DLD1 (cell line): ENCODE measurements around the gene KIF26B.

Experiments
- in situ Hi-C: cut with HindIII; loops from 2 replicates; pipeline ENCODE4 v1.10.0; 2017; ENCODE audit warnings: low sequenced_read_pairs

KIF26B gene

GRCh38 chr1:245409341-245410195, 254.8 kb downstream of the KIF26B start:
- in situ Hi-C loops, result no loop called here

GRCh38 chr1:245411245-245412036, 256.7 kb downstream of the KIF26B start:
- in situ Hi-C loops, result no loop called here

- in situ Hi-C loops, result no loop called here
Measured at GRCh38 chr1:245412306-245412705, 257.5 kb downstream of the KIF26B start.

DNA sequence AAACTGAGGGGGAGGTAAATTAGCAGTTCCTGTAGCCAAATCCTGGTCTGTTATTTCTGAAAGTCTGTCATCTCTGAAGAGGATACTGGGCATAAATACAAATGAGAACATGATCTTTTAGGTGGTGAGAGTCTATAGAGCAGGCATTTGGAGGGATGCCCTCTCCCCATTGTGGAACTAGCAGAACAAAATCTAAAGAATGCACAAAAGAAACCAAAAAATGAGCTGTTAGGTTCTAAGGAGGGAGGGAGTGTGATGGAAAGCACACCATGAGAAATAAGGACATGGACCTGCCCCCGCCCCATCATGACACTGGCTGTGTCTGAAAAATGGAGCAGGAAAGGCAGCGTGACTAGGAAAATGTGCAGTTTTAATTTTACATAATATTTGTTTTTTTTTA, 262.0 kb downstream of the KIF26B start:
- in situ Hi-C loops, result no loop called here

GRCh38 chr1:245418077-245418476, 263.3 kb downstream of the KIF26B start:
- in situ Hi-C loops, result no loop called here

GRCh38 chr1:245419461-245419978, 264.7 kb downstream of the KIF26B start:
- in situ Hi-C loops, result no loop called here

- in situ Hi-C loops, result no loop called here
Measured at GRCh38 chr1:245419989-245420388, 265.2 kb downstream of the KIF26B start.

DNA sequence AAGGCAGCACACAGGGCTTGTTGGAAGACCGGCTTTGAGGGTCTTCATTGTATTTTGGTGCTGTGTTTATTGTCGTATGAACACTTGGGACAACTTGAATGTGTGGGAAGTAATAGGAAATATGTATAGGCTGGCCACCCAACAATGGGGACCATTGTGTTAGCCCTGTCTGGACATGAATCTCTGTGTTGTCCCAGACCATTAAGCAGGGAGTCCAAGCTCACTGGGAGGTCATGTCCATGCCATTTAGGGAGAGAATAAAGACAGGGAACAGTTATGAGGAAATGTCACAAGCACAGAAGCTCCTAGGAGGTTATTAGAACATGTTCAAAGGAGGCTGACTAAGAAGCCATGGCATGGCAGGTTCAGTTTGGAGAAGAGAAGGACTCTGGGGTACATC, 266.1 kb downstream of the KIF26B start:
- in situ Hi-C loops, result no loop called here

DNA sequence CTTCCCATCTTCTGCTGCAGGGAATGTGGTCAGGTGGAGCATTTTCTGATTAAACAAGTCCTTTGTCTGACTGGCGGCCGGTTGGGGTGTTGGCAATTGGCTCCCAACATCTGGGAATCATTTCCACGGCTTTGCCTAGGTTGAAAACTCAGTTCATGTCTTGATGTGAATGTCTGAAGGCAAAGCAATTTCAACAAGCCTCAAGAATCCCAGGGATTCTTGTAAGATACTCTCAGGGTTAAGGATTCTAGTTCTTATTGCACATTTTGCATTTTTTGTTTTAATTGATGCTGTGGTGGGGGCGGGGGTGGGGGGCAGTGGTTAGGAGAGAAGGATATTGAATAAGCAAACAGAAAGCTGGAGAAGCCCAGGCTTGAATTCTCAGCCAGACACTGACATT, 273.9 kb downstream of the KIF26B start:
- in situ Hi-C loops, result no loop called here

- in situ Hi-C loops, result no loop called here
Measured at GRCh38 chr1:245431706-245432105, 276.9 kb downstream of the KIF26B start.

DNA sequence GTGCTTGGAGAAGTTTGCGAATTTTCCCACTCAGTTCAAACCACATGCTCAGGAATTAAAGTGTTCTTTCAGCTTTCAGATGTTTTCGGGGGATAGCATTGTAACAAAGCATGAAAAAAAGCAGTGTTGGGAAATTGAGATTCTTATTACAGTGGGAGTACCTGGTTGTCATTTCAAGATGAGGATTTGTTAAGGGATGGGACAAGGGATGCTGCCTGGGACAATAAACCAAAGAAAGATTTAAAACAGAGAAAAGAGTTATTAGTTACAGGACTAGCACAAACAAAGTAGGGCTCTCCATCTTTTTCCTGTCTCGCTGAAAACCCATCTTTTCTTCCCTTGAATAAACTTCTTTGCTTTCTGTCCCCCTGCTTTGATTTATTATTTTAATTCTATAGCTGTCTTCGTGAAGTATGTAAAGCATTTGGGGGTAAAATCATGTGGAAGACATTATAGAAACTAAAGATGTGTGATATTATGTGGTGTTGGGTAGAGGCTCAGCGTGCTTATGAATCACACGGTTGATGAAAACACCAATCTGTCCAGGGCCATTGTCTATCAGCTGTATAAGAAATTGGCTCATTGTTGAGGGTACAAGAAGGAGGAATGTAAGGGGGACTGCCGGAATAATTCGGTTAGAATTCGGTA, 277.6 kb downstream of the KIF26B start:
- in situ Hi-C loops, result no loop called here

DNA sequence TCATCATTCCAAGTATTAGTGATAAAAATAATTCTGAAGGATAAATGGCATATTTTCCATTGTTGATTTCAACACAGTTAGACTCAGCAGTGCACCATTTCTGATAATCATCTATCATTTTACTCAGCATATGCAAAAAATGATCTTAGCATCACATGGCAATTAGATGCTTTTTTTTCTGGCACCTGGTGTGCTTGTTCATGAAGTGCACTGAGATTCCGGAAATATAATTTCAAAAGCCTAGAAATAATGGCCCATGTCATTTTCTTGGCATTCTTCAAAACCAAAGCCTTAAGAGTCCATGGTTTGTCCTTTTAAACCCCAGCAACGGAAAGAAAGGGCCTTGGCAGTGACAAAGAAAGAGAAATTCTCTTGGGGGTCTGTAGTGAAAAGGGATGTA, 278.8 kb downstream of the KIF26B start:
- in situ Hi-C loops, result no loop called here

GRCh38 chr1:245434280-245434679, 279.5 kb downstream of the KIF26B start:
- in situ Hi-C loops, result no loop called here

DNA sequence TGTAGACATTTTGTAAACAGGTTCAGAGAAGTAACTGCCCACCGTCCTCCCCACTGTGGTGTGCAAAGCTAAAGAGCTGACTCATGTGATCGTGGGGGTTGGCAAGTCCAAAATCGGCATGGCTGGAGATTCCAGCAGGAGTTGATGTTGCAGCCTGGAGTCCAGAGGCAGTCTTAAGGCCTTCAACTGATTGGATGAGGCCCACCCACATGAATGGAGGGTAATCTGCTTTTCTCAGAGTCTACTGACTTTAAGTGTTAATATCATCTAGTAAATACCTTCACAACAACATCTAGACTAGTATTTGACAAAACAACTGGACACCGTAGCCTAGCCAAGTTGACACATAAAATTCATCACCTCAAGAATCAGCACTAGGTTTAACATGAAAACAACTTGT, 281.6 kb downstream of the KIF26B start:
- in situ Hi-C loops, result no loop called here

DNA sequence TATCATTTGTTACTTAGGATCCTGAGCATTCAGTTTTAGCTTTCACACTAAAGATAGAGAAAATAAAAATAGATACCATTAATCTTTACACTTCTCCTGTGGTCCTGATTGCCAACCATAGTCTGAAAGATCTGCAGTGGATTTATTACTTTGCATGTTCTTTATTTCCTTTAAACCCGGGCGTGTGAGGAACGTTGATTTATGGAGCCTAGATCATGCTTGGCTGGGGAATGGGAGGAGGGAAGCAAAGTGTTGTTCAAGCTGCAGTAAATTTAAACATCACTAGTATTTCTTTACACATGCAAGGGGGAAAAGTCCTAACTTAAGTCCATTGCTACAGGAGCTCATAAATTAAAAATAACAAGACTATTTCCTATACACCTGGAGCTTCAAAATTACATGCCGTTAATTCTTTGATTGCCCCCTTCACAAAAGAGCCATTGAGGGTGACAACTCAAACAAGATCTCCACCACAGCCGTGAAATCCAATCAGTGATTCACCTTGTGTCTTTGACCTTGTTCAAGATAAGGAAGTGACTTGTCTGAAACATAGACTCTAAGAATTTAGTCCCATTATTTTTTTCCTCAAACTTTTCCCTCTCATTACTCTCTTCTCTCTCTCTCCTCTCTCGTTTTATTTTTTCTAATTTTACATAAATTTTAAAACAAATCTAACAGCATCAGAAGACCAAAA, 282.7 kb downstream of the KIF26B start:
- in situ Hi-C loops, result no loop called here

GRCh38 chr1:245440922-245441321, 286.1 kb downstream of the KIF26B start:
- in situ Hi-C loops, result loop anchor here (5.0 kb wide), 1 partner anchor 51 kb away; no protein-coding TSS in a partner anchor

- in situ Hi-C loops, result loop anchor here (5.0 kb wide), 1 partner anchor 51 kb away; no protein-coding TSS in a partner anchor
Measured at GRCh38 chr1:245441689-245442088, 286.9 kb downstream of the KIF26B start.

GRCh38 chr1:245444147-245444828, 289.5 kb downstream of the KIF26B start:
- in situ Hi-C loops, result loop anchor here (5.0 kb wide), 1 partner anchor 48 kb away; no protein-coding TSS in a partner anchor

- in situ Hi-C loops, result loop anchor here (5.0 kb wide), 1 partner anchor 47 kb away; no protein-coding TSS in a partner anchor
Measured at GRCh38 chr1:245444945-245445344, 290.2 kb downstream of the KIF26B start.

GRCh38 chr1:245448531-245448930, 293.7 kb downstream of the KIF26B start:
- in situ Hi-C loops, result no loop called here
